GM12875 (cell line): ENCODE results near the gene MROH2B.

Source experiments
- H3K4me3 ChIP-seq: one replicate; pipeline ENCODE4 v1.5.1; 2011; ENCODE audit warnings: low read depth, low read length, control low read depth
- TF ChIP-seq, protein P1 (sequence below): IDR thresholded peaks from 2 replicates; pipeline ENCODE4 v1.5.1; 2011; ENCODE audit warnings: low read depth, mild to moderate bottlenecking, control low read depth, inconsistent platforms, low read length, moderate library complexity, borderline replicate concordance; ENCODE audit not compliant: insufficient read depth

The MROH2B gene

DNA sequence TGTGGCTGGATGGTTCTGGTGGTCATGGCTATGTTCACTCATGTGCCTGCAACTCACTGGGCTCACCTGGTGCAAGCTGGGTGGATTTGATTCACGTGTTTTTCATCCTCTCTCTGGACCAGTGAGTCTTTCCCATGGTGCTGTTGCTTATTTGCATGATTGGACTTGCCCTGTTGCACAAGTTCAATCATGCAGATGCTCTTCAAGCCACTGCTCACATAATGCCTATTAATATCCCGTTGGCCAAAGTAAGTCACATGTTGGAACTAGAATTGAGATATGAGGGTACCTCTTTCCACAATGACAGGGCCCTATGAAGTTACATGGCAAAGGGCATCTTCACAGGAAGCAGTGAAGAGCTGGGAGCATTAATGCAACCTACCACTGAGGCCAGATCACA, 26.5 kb upstream of the MROH2B start:
- TF ChIP-seq, protein P1, sequence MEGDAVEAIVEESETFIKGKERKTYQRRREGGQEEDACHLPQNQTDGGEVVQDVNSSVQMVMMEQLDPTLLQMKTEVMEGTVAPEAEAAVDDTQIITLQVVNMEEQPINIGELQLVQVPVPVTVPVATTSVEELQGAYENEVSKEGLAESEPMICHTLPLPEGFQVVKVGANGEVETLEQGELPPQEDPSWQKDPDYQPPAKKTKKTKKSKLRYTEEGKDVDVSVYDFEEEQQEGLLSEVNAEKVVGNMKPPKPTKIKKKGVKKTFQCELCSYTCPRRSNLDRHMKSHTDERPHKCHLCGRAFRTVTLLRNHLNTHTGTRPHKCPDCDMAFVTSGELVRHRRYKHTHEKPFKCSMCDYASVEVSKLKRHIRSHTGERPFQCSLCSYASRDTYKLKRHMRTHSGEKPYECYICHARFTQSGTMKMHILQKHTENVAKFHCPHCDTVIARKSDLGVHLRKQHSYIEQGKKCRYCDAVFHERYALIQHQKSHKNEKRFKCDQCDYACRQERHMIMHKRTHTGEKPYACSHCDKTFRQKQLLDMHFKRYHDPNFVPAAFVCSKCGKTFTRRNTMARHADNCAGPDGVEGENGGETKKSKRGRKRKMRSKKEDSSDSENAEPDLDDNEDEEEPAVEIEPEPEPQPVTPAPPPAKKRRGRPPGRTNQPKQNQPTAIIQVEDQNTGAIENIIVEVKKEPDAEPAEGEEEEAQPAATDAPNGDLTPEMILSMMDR = no peak
- H3K4me3 ChIP-seq = no peak overlapping the region

GRCh38 chr5:41095324-41096101, 24.4 kb upstream of the MROH2B start:
- H3K4me3 ChIP-seq = no peak overlapping the region
- TF ChIP-seq, protein P1 = no peak

- TF ChIP-seq, protein P1 = no peak
- H3K4me3 ChIP-seq = no peak overlapping the region
These were observed 23.7 kb upstream of the MROH2B start for GRCh38 chr5:41094871-41095270.

DNA sequence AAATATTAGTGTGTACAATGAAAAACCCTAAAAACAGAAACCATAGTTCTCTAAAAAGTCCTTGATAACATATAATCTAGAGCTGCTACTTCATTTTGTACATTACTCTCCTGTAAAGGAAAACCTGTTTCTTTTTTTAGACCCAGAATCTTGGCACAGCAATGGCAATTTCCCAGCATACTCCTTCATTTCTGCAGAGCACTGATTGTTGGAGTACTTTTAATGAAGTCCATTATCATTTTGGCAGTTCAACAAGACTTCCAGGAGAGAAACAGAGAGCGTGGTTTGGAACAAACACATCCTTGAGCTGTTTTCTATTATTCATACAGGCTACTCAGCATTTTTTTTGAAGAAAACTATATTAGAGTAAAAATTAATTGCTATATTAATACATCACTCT, 22.7 kb upstream of the MROH2B start:
- TF ChIP-seq, protein P1 = no peak
- H3K4me3 ChIP-seq = no peak overlapping the region

DNA sequence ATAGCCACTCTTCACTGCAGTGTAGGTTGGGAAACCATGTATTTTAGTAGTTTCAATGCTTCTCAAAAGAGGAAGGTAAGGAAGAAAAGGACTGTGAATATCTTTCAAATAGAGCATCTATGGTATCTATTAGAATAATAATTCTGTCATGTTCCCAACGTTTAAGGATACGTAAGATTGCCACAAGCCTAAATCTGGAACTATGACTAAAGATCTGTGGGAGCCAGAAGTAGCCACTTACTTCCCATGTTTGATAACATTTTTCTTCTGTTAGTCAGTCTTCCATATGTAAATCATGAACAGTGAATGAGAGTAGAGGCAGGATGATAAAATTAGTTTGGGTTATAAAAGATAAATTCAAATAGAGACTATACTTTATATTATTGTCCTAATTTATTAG, 16.3 kb upstream of the MROH2B start:
- H3K4me3 ChIP-seq = no peak overlapping the region
- TF ChIP-seq, protein P1 = no peak

DNA sequence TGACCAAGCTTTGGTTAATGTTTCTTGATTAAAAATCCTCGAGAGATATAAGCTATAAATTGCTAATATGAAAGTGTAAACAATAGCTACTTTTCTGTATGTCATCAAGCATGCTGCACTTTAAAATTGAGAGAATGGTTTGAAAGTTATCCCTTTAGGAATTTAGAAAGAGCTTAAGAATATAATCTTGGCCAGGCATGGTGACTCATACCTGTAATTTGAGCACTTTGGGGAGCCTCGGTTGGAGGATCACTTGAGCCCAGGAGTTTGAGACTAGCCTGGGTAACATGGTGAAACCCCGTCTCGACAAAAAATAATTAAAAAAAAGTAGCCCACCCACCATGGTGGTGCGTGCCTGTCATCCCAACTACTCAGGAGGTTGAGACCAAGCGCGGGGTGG, 12.2 kb upstream of the MROH2B start:
- TF ChIP-seq, protein P1 = no peak

GRCh38 chr5:41071975-41072374, 833 bp upstream of the MROH2B start:
- no peak overlapping the region for H3K4me3 ChIP-seq
- TF ChIP-seq, protein P1 = no peak

More for the DNA sequence above, 12.2 kb upstream of the MROH2B start:
- H3K4me3 ChIP-seq = no peak overlapping the region
